ENCODE data around the gene RRP7A. TPM values are rescaled to one million over a fixed set of nuclear protein-coding genes. Genes with fewer than 3 reads are reported as not detected.
"Not testable (repeated sequence)": the region's sequence is repeated elsewhere in the genome, so short reads cannot be mapped to it uniquely, and the experiment has no call there.

RRP7A gene
- total RNA-seq = 10 to 100 TPM; 20.2 to 27.8 (median 26.8) TPM

GRCh38 chr22:42519525-42520401 lies at the start of gene RRP7A:
Gene RRP7A (minus strand): TSS chr22:42519796. CDS start chr22:42519786, 10 bp downstream.
- H3K27ac ChIP-seq = peak within 1 kb of the TSS; percentile 67 to 70 (median 67)
- peak; percentile 72 to 81 for DNase-seq
- H3K9me3 ChIP-seq = no peaks in the 10 kb centered on the region
- TF ChIP-seq POLR2A (IDR thresholded peaks at IDR 0.05) (peak in 1 of 2 donors; percentile 75), CTCF (IDR thresholded peaks at IDR 0.05) (no peak)
- no peaks in the 10 kb centered on the region for H3K27me3 ChIP-seq
- peaks cover 3 to 10% of the 10 kb centered on the region in 2 donors for H3K4me1 ChIP-seq
- 20 to 22% methylated on average over 20 to 22 of the region's 65 CpGs for WGBS, 2 donors
- peak within 1 kb of the TSS; percentile 39 to 92 (median 71) for H3K4me3 ChIP-seq (replicated peaks in 1 of 3)
- no peaks in the 10 kb centered on the region for H3K36me3 ChIP-seq
- intact Hi-C loops (cut with DNase I) = no loop called here

- WGBS, 2 donors = 78 to 93% methylated on average over 4 to 6 of the region's 6 CpGs
- H3K27ac ChIP-seq; H3K9me3 ChIP-seq; intact Hi-C loops (cut with DNase I); DNase-seq; H3K4me3 ChIP-seq (replicated peaks in 1 of 3); H3K36me3 ChIP-seq; H3K4me1 ChIP-seq; H3K27me3 ChIP-seq: not testable (repeated sequence)
Measured at GRCh38 chr22:42567950-42568349, 48.4 kb upstream of the RRP7A start.

- Histone ChIP-seq H3K27me3 (no peaks in the 10 kb centered on the region), H3K36me3 (no peaks in the 10 kb centered on the region), H3K9me3 (no peaks in the 10 kb centered on the region), H3K4me3 (replicated peaks in 1 of 3) (no peak overlapping the region), H3K4me1 (peaks cover 16 to 18% of the 10 kb centered on the region in 2 donors), H3K27ac (no peak overlapping the region)
- whole genome bisulfite sequencing, 2 donors = 93 to 95% methylated on average over 12 of the region's 12 CpGs
- TF ChIP-seq CTCF (IDR thresholded peaks at IDR 0.05) = no peak
- TF ChIP-seq POLR2A (IDR thresholded peaks at IDR 0.05) = no peak
- intact Hi-C loops (cut with DNase I) = no loop called here
- DNase-seq = no peak
Measured at GRCh38 chr22:42565956-42566355, 46.4 kb upstream of the RRP7A start.

GRCh38 chr22:42564699-42565098 lies 45.1 kb upstream of the RRP7A start:
- Histone ChIP-seq H3K4me3 (replicated peaks in 1 of 3) (no peak overlapping the region), H3K4me1 (peaks cover 19 to 28% of the 10 kb centered on the region in 2 donors), H3K36me3 (no peaks in the 10 kb centered on the region), H3K9me3 (no peaks in the 10 kb centered on the region), H3K27me3 (no peaks in the 10 kb centered on the region), H3K27ac (no peak overlapping the region)
- intact Hi-C loops (cut with DNase I) = no loop called here
- TF ChIP-seq CTCF (IDR thresholded peaks at IDR 0.05) (no peak), POLR2A (IDR thresholded peaks at IDR 0.05) (no peak)
- DNase-seq = no peak
- WGBS, 2 donors = 97 to 99% methylated on average over 17 of the region's 17 CpGs

GRCh38 chr22:42563943-42564342 lies 44.3 kb upstream of the RRP7A start:
- intact Hi-C loops (cut with DNase I); H3K27ac ChIP-seq; H3K9me3 ChIP-seq; H3K27me3 ChIP-seq; DNase-seq; H3K4me3 ChIP-seq (replicated peaks in 1 of 3); H3K36me3 ChIP-seq: not testable (repeated sequence)
- H3K4me1 ChIP-seq = peaks cover 19 to 28% of the 10 kb centered on the region in 2 donors
- WGBS, 2 donors = 86 to 94% methylated on average over 3 of the region's 3 CpGs

- Histone ChIP-seq H3K4me3 (replicated peaks in 1 of 3) (no peak overlapping the region), H3K4me1 (peaks cover 19 to 28% of the 10 kb centered on the region in 2 donors), H3K27ac (peak overlapping the region in 1 of 3 donors; percentile 63), H3K36me3 (no peaks in the 10 kb centered on the region), H3K27me3 (no peaks in the 10 kb centered on the region), H3K9me3 (no peaks in the 10 kb centered on the region)
- intact Hi-C loops (cut with DNase I) = no loop called here
- TF ChIP-seq CTCF (IDR thresholded peaks at IDR 0.05) (no peak), POLR2A (IDR thresholded peaks at IDR 0.05) (no peak)
- 80 to 88% methylated on average over 2 of the region's 2 CpGs for WGBS, 2 donors
- no peak for DNase-seq
Measured at GRCh38 chr22:42562684-42563083, 43.1 kb upstream of the RRP7A start.

Data from thyroid gland (tissue), 4 donors.